MM.1S (cell line): ENCODE results near the gene STRN.

Experiments used
- DNase-seq: peaks from one replicate; pipeline ENCODE4 v3.0.0-alpha.2; 2015
- H2AFZ ChIP-seq: fragments of 300-600 bp; sonication (generic); 2 replicates; pipeline ENCODE4 v1.6.0; 2016; ENCODE audit warnings: antibody characterized with exemption, low read length
- H3F3A ChIP-seq: fragments of 300-600 bp; sonication (generic); 2 replicates; pipeline ENCODE4 v1.6.1; 2016; ENCODE audit warnings: mild to moderate bottlenecking, antibody characterized with exemption, low read length, moderate library complexity, mixed read lengths; ENCODE audit not compliant: insufficient read depth
- H3K27ac ChIP-seq: fragments of 300-600 bp; sonication (generic); 2 replicates; pipeline ENCODE4 v1.5.1; 2016; ENCODE audit warnings: mild to moderate bottlenecking, low read length
- H3K27me3 ChIP-seq: fragments of 300-600 bp; sonication (generic); replicated peaks from 2 replicates; pipeline ENCODE4 v1.6.0; 2016; ENCODE audit warnings: low read length; ENCODE audit not compliant: insufficient read depth
- H3K36me3 ChIP-seq: fragments of 300-600 bp; sonication (generic); replicated peaks from 2 replicates; pipeline ENCODE4 v1.6.1; 2016; ENCODE audit warnings: mild to moderate bottlenecking, low read length, mixed read lengths; ENCODE audit not compliant: insufficient read depth
- H3K4me1 ChIP-seq: fragments of 300-600 bp; sonication (generic); 2 replicates; pipeline ENCODE4 v1.6.1; 2016; ENCODE audit warnings: low read length, mixed read lengths
- H3K4me2 ChIP-seq: fragments of 300-600 bp; sonication (generic); 2 replicates; pipeline ENCODE4 v1.6.0; 2016; ENCODE audit warnings: low read depth, low read length
- H3K4me3 ChIP-seq: fragments of 300-600 bp; sonication (generic); 2 replicates; pipeline ENCODE4 v1.5.1; 2016; ENCODE audit warnings: low read length, mixed read lengths
- H3K79me2 ChIP-seq: fragments of 300-600 bp; sonication (generic); 2 replicates; pipeline ENCODE4 v1.6.1; 2016; ENCODE audit warnings: mixed run types, low read length, mixed read lengths
- H3K9ac ChIP-seq: fragments of 300-600 bp; sonication (generic); 2 replicates; pipeline ENCODE4 v1.6.1; 2016; ENCODE audit warnings: low read length, mixed read lengths
- H3K9me2 ChIP-seq: fragments of 300-600 bp; sonication (generic); replicated peaks from 2 replicates; pipeline ENCODE4 v1.6.1; 2016; ENCODE audit warnings: mild to moderate bottlenecking, low read length, mixed read lengths; ENCODE audit not compliant: insufficient read depth
- H3K9me3 ChIP-seq: fragments of 300-600 bp; sonication (generic); replicated peaks from 2 replicates; pipeline ENCODE4 v1.6.1; 2016; ENCODE audit warnings: mild to moderate bottlenecking, low read length, mixed read lengths; ENCODE audit not compliant: insufficient read depth
- H4K20me1 ChIP-seq: fragments of 300-600 bp; sonication (generic); 2 replicates; pipeline ENCODE4 v1.6.1; 2016; ENCODE audit warnings: mild to moderate bottlenecking, low read length, moderate library complexity, mixed read lengths; ENCODE audit not compliant: insufficient read depth
- EZH2 ChIP-seq: fragments of 300-600 bp; sonication (generic); optimal IDR thresholded peaks from 2 replicates; pipeline ENCODE3; 2017; ENCODE audit warnings: low read depth, mild to moderate bottlenecking, antibody characterized with exemption, low read length, mixed read lengths
- EZH2phosphoT487 ChIP-seq: fragments of 300-600 bp; sonication (generic); IDR thresholded peaks from 2 replicates; pipeline ENCODE4 v1.6.1; 2018; ENCODE audit warnings: antibody characterized with exemption, low read length
- TF ChIP-seq, protein P1 (sequence below): fragments of 300-600 bp; sonication (generic); IDR thresholded peaks from 2 replicates; pipeline ENCODE4 v1.5.1; 2016; ENCODE audit warnings: antibody characterized with exemption, low read length, mixed read lengths

STRN gene

DNA sequence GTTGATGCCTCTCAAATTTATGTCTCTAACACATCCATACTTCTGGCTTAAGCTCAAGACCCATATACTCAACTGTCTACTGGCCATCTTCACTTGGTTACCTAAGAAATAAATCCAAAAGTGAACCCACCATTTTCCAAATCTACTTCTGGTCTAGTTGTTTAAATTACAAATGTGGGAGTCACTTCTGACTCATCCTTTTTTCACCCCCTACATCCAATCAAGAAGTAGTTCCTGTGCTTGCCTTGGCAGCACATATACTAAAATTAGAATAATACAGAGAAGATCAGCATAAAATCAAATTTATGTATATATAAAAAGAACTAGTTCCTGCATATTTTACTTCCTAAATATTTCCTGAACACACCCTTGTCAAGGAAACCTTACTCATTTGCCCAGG lies 53.6 kb downstream of the STRN start:
- no peaks in the 10 kb centered on the region for H3K9me2 ChIP-seq
- H3K9me3 ChIP-seq: no peaks in the 10 kb centered on the region
- H3K27ac ChIP-seq: no peak overlapping the region
- no peaks in the 10 kb centered on the region for H3K27me3 ChIP-seq
- no peaks in the 10 kb centered on the region for H3F3A ChIP-seq
- no peaks in the 10 kb centered on the region for H3K79me2 ChIP-seq
- no peak overlapping the region for H3K4me2 ChIP-seq
- H3K36me3 ChIP-seq: no peaks in the 10 kb centered on the region
- no peak overlapping the region for H3K4me3 ChIP-seq
- H4K20me1 ChIP-seq: no peaks in the 10 kb centered on the region
- H2AFZ ChIP-seq: no peak overlapping the region
- H3K9ac ChIP-seq: no peak overlapping the region
- no peak for DNase-seq
- no peaks in the 10 kb centered on the region for H3K4me1 ChIP-seq
- TF ChIP-seq EZH2: no peak
- no peak for TF ChIP-seq EZH2phosphoT487
- TF ChIP-seq, protein P1, sequence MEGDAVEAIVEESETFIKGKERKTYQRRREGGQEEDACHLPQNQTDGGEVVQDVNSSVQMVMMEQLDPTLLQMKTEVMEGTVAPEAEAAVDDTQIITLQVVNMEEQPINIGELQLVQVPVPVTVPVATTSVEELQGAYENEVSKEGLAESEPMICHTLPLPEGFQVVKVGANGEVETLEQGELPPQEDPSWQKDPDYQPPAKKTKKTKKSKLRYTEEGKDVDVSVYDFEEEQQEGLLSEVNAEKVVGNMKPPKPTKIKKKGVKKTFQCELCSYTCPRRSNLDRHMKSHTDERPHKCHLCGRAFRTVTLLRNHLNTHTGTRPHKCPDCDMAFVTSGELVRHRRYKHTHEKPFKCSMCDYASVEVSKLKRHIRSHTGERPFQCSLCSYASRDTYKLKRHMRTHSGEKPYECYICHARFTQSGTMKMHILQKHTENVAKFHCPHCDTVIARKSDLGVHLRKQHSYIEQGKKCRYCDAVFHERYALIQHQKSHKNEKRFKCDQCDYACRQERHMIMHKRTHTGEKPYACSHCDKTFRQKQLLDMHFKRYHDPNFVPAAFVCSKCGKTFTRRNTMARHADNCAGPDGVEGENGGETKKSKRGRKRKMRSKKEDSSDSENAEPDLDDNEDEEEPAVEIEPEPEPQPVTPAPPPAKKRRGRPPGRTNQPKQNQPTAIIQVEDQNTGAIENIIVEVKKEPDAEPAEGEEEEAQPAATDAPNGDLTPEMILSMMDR: no peak

DNA sequence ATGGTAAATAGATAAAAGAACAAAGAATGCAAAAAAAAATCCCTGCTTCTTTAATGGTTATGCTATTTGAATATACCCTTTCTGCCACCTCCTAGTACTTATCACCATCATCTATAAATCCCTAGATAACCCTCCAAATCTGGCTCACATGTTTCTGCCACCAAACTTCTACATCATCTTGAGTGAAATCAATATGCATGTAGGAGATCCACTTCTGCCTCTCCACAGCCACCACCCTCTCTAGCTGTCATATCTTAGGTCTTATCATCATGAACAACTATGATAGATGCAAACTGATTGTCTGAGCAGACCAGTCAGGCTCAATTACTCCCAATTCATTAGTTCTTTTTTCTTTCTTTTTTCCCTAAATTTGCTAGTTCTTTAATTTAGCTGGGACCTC lies 55.3 kb downstream of the STRN start:
- H3K36me3 ChIP-seq: no peaks in the 10 kb centered on the region
- H3K9me3 ChIP-seq: no peaks in the 10 kb centered on the region

DNA sequence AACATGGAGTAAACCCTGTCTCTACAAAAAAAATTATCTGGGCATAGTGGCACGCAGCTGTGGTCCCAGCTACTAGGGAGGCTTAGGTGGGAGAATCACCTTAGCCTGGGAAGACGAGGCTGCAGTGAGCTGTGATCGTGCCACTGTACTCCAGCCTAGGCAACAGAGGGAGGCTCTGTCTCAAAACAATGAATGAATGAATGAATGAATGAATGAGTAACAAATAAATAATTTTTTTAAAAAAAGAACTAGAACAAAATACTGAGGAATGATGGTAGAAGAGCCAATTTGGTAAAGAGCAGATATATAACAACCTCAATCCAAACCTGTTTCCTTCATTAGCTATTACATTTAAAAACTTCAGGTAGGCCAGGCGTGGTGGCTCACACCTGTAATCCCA lies 60.1 kb downstream of the STRN start:
- Histone ChIP-seq H3K4me1 (no peaks in the 10 kb centered on the region), H3K79me2 (no peaks in the 10 kb centered on the region), H3K9me2 (no peaks in the 10 kb centered on the region), H4K20me1 (no peaks in the 10 kb centered on the region), H3K36me3 (no peaks in the 10 kb centered on the region), H3K4me3 (no peak overlapping the region), H3K27ac (no peak overlapping the region), H3K9me3 (no peaks in the 10 kb centered on the region), H2AFZ (no peak overlapping the region), H3K4me2 (no peak overlapping the region), H3F3A (no peaks in the 10 kb centered on the region), H3K27me3 (no peaks in the 10 kb centered on the region), H3K9ac (no peak overlapping the region)
- no peak for DNase-seq
- TF ChIP-seq, protein P1: no peak
- TF ChIP-seq EZH2phosphoT487 (no peak), EZH2 (no peak)

More for the DNA sequence above, 55.3 kb downstream of the STRN start:
- no peaks in the 10 kb centered on the region for H3K79me2 ChIP-seq
- H3K4me1 ChIP-seq: no peaks in the 10 kb centered on the region
- H4K20me1 ChIP-seq: no peaks in the 10 kb centered on the region
- H3K9ac ChIP-seq: no peak overlapping the region
- no peak overlapping the region for H3K4me2 ChIP-seq
- H3F3A ChIP-seq: no peaks in the 10 kb centered on the region
- H3K27ac ChIP-seq: no peak overlapping the region
- DNase-seq: no peak
- TF ChIP-seq EZH2: no peak
- TF ChIP-seq, protein P1: no peak
- no peak for TF ChIP-seq EZH2phosphoT487
- H2AFZ ChIP-seq: no peak overlapping the region
- H3K4me3 ChIP-seq: no peak overlapping the region
- H3K9me2 ChIP-seq: no peaks in the 10 kb centered on the region
- H3K27me3 ChIP-seq: no peaks in the 10 kb centered on the region
